Natural killer cell (primary cell): ENCODE data around the gene DIPK1A. TPM values are rescaled to one million over a fixed set of nuclear protein-coding genes. Genes with fewer than 3 reads are reported as not detected.

Source experiments
- ATAC-seq, 3 donors: fragments of 150-1000 bp in 2 of 3; fragments of 200-7000 bp in 1 of 3; cut with Tn5 transposase; 1 replicate in 1 of 3; 2 replicates in 2 of 3; pipeline ENCODE4 v1.10.0; 2021; ENCODE audit warnings: mild to moderate bottlenecking in 2 of 3, moderate library complexity in 2 of 3
- DNase-seq, 2 donors: peaks; one replicate each; pipeline versions ENCODE4 v3.0.0 to v3.0.0-alpha.2; 2013 to 2021; ENCODE audit warnings: mixed read lengths in 1 of 2
- H3K27ac ChIP-seq: one replicate; pipeline ENCODE4 v1.5.1; 2013; ENCODE audit warnings: mild to moderate bottlenecking, low read length
- H3K27me3 ChIP-seq: one replicate; pipeline ENCODE4 v1.6.1; 2013; ENCODE audit warnings: low read length; ENCODE audit not compliant: control insufficient read depth, insufficient read depth
- H3K36me3 ChIP-seq: one replicate; pipeline ENCODE4 v1.6.1; 2013; ENCODE audit warnings: low read length; ENCODE audit not compliant: control insufficient read depth, insufficient read depth
- H3K4me1 ChIP-seq: one replicate; pipeline ENCODE4 v1.6.1; 2013; ENCODE audit warnings: low read length; ENCODE audit not compliant: control insufficient read depth, insufficient read depth
- H3K4me3 ChIP-seq: one replicate; pipeline ENCODE4 v1.5.1; 2013; ENCODE audit warnings: low read length
- H3K9me3 ChIP-seq: one replicate; pipeline ENCODE4 v1.6.1; 2013; ENCODE audit warnings: low read length; ENCODE audit not compliant: control insufficient read depth, insufficient read depth
- H3K27ac Mint-ChIP-seq, 2 donors: one replicate each; pipeline ENCODE4 v1.8.0; 2022; ENCODE audit warnings: mild to moderate bottlenecking in 2 of 2, mixed read lengths in 2 of 2, moderate library complexity in 1 of 2
- H3K27me3 Mint-ChIP-seq, 2 donors: one replicate each; pipeline ENCODE4 v1.8.0; 2022; ENCODE audit warnings: low read depth in 2 of 2, mixed read lengths in 2 of 2
- H3K36me3 Mint-ChIP-seq: one replicate; pipeline ENCODE4 v1.8.0; 2022; ENCODE audit warnings: mixed read lengths
- H3K4me1 Mint-ChIP-seq, 2 donors: one replicate each; pipeline ENCODE4 v1.8.0; 2022; ENCODE audit warnings: mixed read lengths in 2 of 2
- H3K4me3 Mint-ChIP-seq: one replicate; pipeline ENCODE4 v1.8.0; 2022; ENCODE audit warnings: mild to moderate bottlenecking, moderate library complexity, mixed read lengths
- H3K9me3 Mint-ChIP-seq, 2 donors: one replicate each; pipeline ENCODE4 v1.8.0; 2022; ENCODE audit warnings: mixed read lengths in 2 of 2
- CTCF ChIP-seq: fragments of 200-600 bp; IDR thresholded peaks from one replicate; pipeline ENCODE4 v1.8.0; 2022; ENCODE audit warnings: antibody characterized with exemption
- WGBS: methylation state at CpG from one replicate; pipeline ENCODE4 v1.1.7; 2013; ENCODE audit warnings: missing lambda C conversion rate; ENCODE audit not compliant: insufficient coverage; 5-methylcytosine and 5-hydroxymethylcytosine counted together
- intact Hi-C: fragments of 100-400 bp; cut with micrococcal nuclease; formaldehyde crosslinking; loops from one replicate; pipeline ENCODE4 v1.14.2; 2022
- total RNA-seq, 4 donors: library from RNA; stranded (reverse); fragments of 120-200 nt in 1 of 4; gene quantifications; one replicate each; pipeline versions ENCODE4 v1.2.3 to v1.2.4, GENCODE V29; 2013 to 2022

DIPK1A gene
- total RNA-seq, 3 donors from 2014 or later (not counting 1 experiment from before 2014, with no cell fraction given): 7.0 to 11.3 (median 11.2) TPM

GRCh38 chr1:92949937-92950817 lies 11.1 kb downstream of the DIPK1A start:
- H3K36me3 Mint-ChIP-seq: no peaks in the 10 kb centered on the region
- intact Hi-C loops: loop anchor here (5.0 kb wide), 1 partner anchor 42 kb away; no protein-coding TSS in a partner anchor
- WGBS: 90% methylated on average over 7 of the region's 7 CpGs
- H3K4me1 Mint-ChIP-seq: peaks cover 27 to 28% of the 10 kb centered on the region in 2 donors
- H3K4me1 ChIP-seq: peaks cover 20% of the 10 kb centered on the region
- no peaks in the 10 kb centered on the region for H3K9me3 ChIP-seq
- no peaks in the 10 kb centered on the region for H3K9me3 Mint-ChIP-seq
- H3K36me3 ChIP-seq: no peaks in the 10 kb centered on the region
- ATAC-seq (no peak), DNase-seq (no peak)
- no peak overlapping the region for H3K27ac ChIP-seq
- H3K27me3 Mint-ChIP-seq: no peaks in the 10 kb centered on the region
- no peak overlapping the region for H3K27ac Mint-ChIP-seq
- H3K4me3 ChIP-seq: no peak overlapping the region
- H3K27me3 ChIP-seq: no peaks in the 10 kb centered on the region
- H3K4me3 Mint-ChIP-seq: no peak overlapping the region
- no peak for TF ChIP-seq CTCF

GRCh38 chr1:92948071-92948470 lies 13.2 kb downstream of the DIPK1A start:
- Mint-ChIP-seq H3K27me3 (no peaks in the 10 kb centered on the region), H3K9me3 (no peaks in the 10 kb centered on the region), H3K4me1 (peaks cover 31% of the 10 kb centered on the region in 2 donors), H3K36me3 (no peaks in the 10 kb centered on the region), H3K27ac (no peak overlapping the region), H3K4me3 (no peak overlapping the region)
- no peak for DNase-seq
- ATAC-seq: no peak
- no peaks in the 10 kb centered on the region for H3K27me3 ChIP-seq
- no peaks in the 10 kb centered on the region for H3K36me3 ChIP-seq
- no peaks in the 10 kb centered on the region for H3K9me3 ChIP-seq
- peaks cover 20% of the 10 kb centered on the region for H3K4me1 ChIP-seq
- no peak overlapping the region for H3K4me3 ChIP-seq
- no peak for TF ChIP-seq CTCF
- intact Hi-C loops: no loop called here
- no peak overlapping the region for H3K27ac ChIP-seq
- no CpG with 5 or more reads among the region's 1 CpG for WGBS

GRCh38 chr1:92945748-92946270 lies 15.5 kb downstream of the DIPK1A start:
- no peaks in the 10 kb centered on the region for H3K36me3 Mint-ChIP-seq
- no peak for TF ChIP-seq CTCF
- no peaks in the 10 kb centered on the region for H3K9me3 ChIP-seq
- ATAC-seq (no peak), DNase-seq (no peak)
- H3K4me1 ChIP-seq: peaks cover 10% of the 10 kb centered on the region
- no peaks in the 10 kb centered on the region for H3K36me3 ChIP-seq
- H3K27ac ChIP-seq: no peak overlapping the region
- H3K9me3 Mint-ChIP-seq: no peaks in the 10 kb centered on the region
- no peak overlapping the region for H3K4me3 Mint-ChIP-seq
- H3K27me3 ChIP-seq: no peaks in the 10 kb centered on the region
- H3K27me3 Mint-ChIP-seq: no peaks in the 10 kb centered on the region
- WGBS: 92% methylated on average over 2 of the region's 4 CpGs
- no peak overlapping the region for H3K4me3 ChIP-seq
- H3K27ac Mint-ChIP-seq: no peak overlapping the region
- H3K4me1 Mint-ChIP-seq: peaks cover 30 to 40% of the 10 kb centered on the region in 2 donors
- intact Hi-C loops: no loop called here
